Transverse colon (tissue), 4 donors: ENCODE data around the gene MXRA8. TPM values are rescaled to one million over a fixed set of nuclear protein-coding genes. Genes with fewer than 3 reads are reported as not detected.

Experiments used
- DNase-seq: peaks from one replicate; pipeline ENCODE4 v3.0.0-alpha.2; 2019
- H3K27ac ChIP-seq, 4 donors: fragments of 200-600 bp; sonication (generic); 2 replicates each; pipeline ENCODE4 v1.5.1; 2016 to 2018; ENCODE audit warnings: inconsistent platforms in 4 of 4
- H3K27me3 ChIP-seq: fragments of 200-600 bp; sonication (generic); 2 replicates; pipeline ENCODE4 v1.5.1; 2017; ENCODE audit warnings: inconsistent platforms
- H3K36me3 ChIP-seq, 4 donors: fragments of 200-600 bp; sonication (generic); 2 replicates each; pipeline ENCODE4 v1.5.1; 2017 to 2019; ENCODE audit warnings: inconsistent platforms in 4 of 4
- H3K4me1 ChIP-seq, 4 donors: fragments of 200-600 bp; sonication (generic); 2 replicates each; pipeline ENCODE4 v1.5.1; 2017 to 2020; ENCODE audit warnings: inconsistent platforms in 4 of 4
- H3K4me3 ChIP-seq, 4 donors: fragments of 200-600 bp; sonication (generic); 1 replicate in 1 of 4; 2 replicates in 3 of 4; pipeline versions ENCODE4 v1.5.1 to v1.6.1; 2017 to 2019; ENCODE audit warnings: inconsistent platforms in 4 of 4
- H3K9me3 ChIP-seq, 2 donors: fragments of 200-600 bp; sonication (generic); 2 replicates each; pipeline ENCODE4 v1.5.1; 2017 to 2019; ENCODE audit warnings: inconsistent platforms in 2 of 2
- EP300 ChIP-seq: sonication (generic); formaldehyde crosslinking; IDR thresholded peaks from one replicate; pipeline ENCODE4 v1.6.1; 2017; ENCODE audit warnings: antibody characterized with exemption, low read depth
- POLR2A ChIP-seq: fragments of 450-650 bp; IDR thresholded peaks from one replicate; pipeline ENCODE4 v1.6.1; 2016; ENCODE audit warnings: antibody characterized with exemption, mild to moderate bottlenecking, moderate library complexity
- POLR2AphosphoS5 ChIP-seq, 3 donors: sonication (generic); formaldehyde crosslinking; IDR thresholded peaks; one replicate each; pipeline ENCODE4 v1.6.1; 2016; ENCODE audit warnings: antibody characterized with exemption in 3 of 3
- WGBS, 2 donors: methylation state at CpG; one replicate each; pipeline ENCODE4 v1.1.5; 2018; ENCODE audit warnings: low coverage in 1 of 2; 5-methylcytosine and 5-hydroxymethylcytosine counted together
- in situ Hi-C, 4 donors: fragments of 200-750 bp; cut with MboI; loops; one replicate each; pipeline versions ENCODE4 v1.15.0 to v1.15.1; 2017; ENCODE audit warnings: low sequenced_read_pairs in 3 of 4, low pct_ligation_motif_present in 1 of 4, low pct_unique_long_range_greater_than_20kb in 1 of 4
- intact Hi-C: fragments of 100-400 bp; cut with DNase I; formaldehyde crosslinking; loops from one replicate; pipeline ENCODE4 v1.15.1; 2023; ENCODE audit warnings: low total_unique reads
- total RNA-seq, 4 donors: library from RNA; depleted of rRNA; stranded (reverse); fragments of >200 nt; gene quantifications; one replicate each; pipeline ENCODE4 v1.1.0, GENCODE V29; 2016
- TF ChIP-seq, protein P1 (sequence below), 5 experiments: fragments of 200-600 bp in 3 of 5; fragments of 450-650 bp in 2 of 5; sonication (generic) in 3 of 5; IDR thresholded peaks; 1 replicate in 2 of 5; 2 replicates in 3 of 5; pipeline ENCODE4 v1.5.1; 2016 to 2017; ENCODE audit warnings: antibody characterized with exemption in 5 of 5, inconsistent platforms in 3 of 5, mild to moderate bottlenecking in 2 of 5, moderate library complexity in 1 of 5

MXRA8 gene, protein sequence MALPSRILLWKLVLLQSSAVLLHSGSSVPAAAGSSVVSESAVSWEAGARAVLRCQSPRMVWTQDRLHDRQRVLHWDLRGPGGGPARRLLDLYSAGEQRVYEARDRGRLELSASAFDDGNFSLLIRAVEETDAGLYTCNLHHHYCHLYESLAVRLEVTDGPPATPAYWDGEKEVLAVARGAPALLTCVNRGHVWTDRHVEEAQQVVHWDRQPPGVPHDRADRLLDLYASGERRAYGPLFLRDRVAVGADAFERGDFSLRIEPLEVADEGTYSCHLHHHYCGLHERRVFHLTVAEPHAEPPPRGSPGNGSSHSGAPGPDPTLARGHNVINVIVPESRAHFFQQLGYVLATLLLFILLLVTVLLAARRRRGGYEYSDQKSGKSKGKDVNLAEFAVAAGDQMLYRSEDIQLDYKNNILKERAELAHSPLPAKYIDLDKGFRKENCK
- total RNA-seq = 100 to 1,000 TPM in 1 of 4 donors, 10 to 100 TPM in 3; 31.1 to 145 (median 57.1) TPM

DNA sequence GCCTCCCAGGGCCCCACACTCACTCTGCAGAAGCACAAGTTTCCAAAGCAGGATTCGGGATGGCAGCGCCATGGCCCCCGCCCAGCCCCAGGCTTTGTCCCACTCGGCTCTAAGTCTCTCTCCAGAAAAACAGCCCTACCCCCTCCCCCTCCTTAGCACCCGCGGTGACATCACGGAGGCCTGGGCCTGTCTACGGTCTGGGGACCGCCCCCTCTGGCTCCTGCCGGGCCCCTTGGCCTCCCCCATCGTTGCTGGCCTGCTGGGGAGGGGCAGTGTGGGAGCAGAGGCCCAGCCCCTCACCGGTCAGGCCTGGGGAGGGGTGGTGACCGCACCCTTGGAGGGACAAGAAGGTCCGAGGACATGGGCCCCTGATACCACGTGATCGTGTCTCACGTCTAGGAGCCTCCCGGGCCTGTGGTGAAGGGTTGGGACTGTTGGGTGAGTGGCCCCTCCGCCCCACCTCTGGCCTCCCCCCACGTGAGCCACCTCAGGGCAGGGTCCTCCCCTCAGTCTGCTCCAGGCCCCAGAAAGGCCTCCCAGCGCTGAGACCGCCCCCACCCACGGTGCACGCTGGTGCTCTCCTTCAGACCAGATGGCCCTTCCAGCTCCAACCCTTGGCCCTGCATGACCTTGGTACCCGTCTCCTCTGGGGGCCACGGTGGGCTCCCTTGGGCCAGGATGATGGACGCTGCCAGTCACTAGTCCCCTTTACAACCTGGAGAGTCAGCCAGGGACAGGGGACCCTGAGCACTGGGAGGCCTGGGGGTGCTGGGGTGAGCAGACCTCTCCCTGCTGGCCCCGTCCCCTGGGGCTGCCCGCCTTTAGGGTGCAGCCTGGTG is at the start of gene MXRA8:
Gene MXRA8, minus strand, starts transcription at position 123 of the 839 bp plus-strand sequence. Its CDS starts 51 bp downstream, at position 72.
- intact Hi-C loops (no loop called here), in situ Hi-C loops (no loop called here)
- 12% methylated on average over 14 of the region's 29 CpGs; no CpG with 5 or more reads in 1 of the 2 donors for WGBS, 2 donors
- peak; percentile 68 for DNase-seq
- no peak for TF ChIP-seq EP300
- TF ChIP-seq POLR2A = peak; percentile 33
- peak; percentile 26 to 71 (median 62) for TF ChIP-seq POLR2AphosphoS5 (IDR thresholded peaks at IDR 0.05)
- TF ChIP-seq, protein P1, sequence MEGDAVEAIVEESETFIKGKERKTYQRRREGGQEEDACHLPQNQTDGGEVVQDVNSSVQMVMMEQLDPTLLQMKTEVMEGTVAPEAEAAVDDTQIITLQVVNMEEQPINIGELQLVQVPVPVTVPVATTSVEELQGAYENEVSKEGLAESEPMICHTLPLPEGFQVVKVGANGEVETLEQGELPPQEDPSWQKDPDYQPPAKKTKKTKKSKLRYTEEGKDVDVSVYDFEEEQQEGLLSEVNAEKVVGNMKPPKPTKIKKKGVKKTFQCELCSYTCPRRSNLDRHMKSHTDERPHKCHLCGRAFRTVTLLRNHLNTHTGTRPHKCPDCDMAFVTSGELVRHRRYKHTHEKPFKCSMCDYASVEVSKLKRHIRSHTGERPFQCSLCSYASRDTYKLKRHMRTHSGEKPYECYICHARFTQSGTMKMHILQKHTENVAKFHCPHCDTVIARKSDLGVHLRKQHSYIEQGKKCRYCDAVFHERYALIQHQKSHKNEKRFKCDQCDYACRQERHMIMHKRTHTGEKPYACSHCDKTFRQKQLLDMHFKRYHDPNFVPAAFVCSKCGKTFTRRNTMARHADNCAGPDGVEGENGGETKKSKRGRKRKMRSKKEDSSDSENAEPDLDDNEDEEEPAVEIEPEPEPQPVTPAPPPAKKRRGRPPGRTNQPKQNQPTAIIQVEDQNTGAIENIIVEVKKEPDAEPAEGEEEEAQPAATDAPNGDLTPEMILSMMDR (IDR thresholded peaks at IDR 0.05) = no peak
- H3K27ac ChIP-seq = peak within 1 kb of the TSS; percentile 86 to 92 (median 89)
- no peaks in the 10 kb centered on the region for H3K9me3 ChIP-seq
- no peaks in the 10 kb centered on the region for H3K36me3 ChIP-seq
- peak within 1 kb of the TSS; percentile 19 to 54 (median 40) for H3K4me3 ChIP-seq
- peaks cover 16 to 70% (median 37%) of the 10 kb centered on the region in 4 donors for H3K4me1 ChIP-seq
- H3K27me3 ChIP-seq = peaks cover 61% of the 10 kb centered on the region

DNA sequence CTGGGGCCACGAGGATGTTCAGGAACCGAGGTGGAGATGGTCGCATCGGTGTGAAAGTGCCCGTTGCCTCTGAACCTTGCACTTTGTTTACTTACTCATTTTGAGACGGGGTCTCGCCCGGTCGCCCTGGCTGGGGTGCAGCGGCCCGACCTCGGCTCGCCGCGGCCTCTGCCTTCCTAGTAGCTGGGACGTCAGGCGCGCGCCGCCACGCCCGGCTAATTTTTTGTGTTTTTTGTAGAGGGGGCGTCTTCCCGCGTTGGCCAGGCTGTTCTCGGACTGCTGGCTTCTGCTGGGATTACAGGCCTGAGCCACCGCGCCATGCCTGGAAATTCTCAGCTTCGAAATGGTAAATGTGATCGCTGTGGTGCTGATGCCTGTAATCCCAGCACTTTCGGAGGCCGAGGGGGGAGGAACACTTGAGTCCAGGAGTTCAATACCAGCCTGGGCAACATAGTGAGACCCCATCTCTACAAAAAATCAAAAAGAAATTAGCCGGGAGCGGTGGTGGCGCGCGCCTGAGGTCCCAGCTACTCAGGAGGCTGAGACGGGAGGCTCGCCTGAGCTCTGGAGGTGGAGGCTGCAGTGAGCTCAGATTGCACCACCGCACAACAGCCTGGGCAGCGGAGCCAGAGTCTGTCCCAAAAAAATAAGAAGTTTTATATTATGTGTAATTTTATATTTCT is 49.4 kb upstream of the MXRA8 start:
- no peak for TF ChIP-seq EP300
- TF ChIP-seq, protein P1 (IDR thresholded peaks at IDR 0.05) = peak in 4 of 5 experiments; percentile 15 to 53 (median 37)
- no peak for TF ChIP-seq POLR2AphosphoS5 (IDR thresholded peaks at IDR 0.05)
- H3K27me3 ChIP-seq = no peaks in the 10 kb centered on the region
- DNase-seq = no peak
- peaks cover 0 to 18% (median 1%) of the 10 kb centered on the region in 4 donors for H3K36me3 ChIP-seq
- intact Hi-C loops = no loop called here
- peak overlapping the region; percentile 88 to 95 (median 91) for H3K27ac ChIP-seq
- in situ Hi-C loops = no loop called here
- WGBS, 2 donors = 25 to 90% methylated on average over 2 to 20 of the region's 41 CpGs
- H3K4me1 ChIP-seq = peaks cover 17 to 39% (median 23%) of the 10 kb centered on the region in 4 donors
- no peaks in the 10 kb centered on the region for H3K9me3 ChIP-seq
- peak overlapping the region; percentile 92 to 97 (median 96) for H3K4me3 ChIP-seq

GRCh38 chr1:1406821-1407635 is 48.7 kb upstream of the MXRA8 start, which contains the start of gene MRPL20:
TSS of gene MRPL20 (minus strand) at chr1:1407293. CDS start at chr1:1407217, 76 bp downstream.
- Histone ChIP-seq H3K27ac (peak within 1 kb of the TSS; percentile 88 to 95 (median 91)), H3K4me3 (peak within 1 kb of the TSS; percentile 92 to 97 (median 96)), H3K36me3 (peaks cover 0 to 18% (median 2%) of the 10 kb centered on the region in 4 donors), H3K27me3 (no peaks in the 10 kb centered on the region), H3K9me3 (no peaks in the 10 kb centered on the region), H3K4me1 (peaks cover 17 to 39% (median 23%) of the 10 kb centered on the region in 4 donors)
- peak; percentile 95 for DNase-seq
- intact Hi-C loops = no loop called here
- WGBS, 2 donors = 0% methylated on average over 60 of the region's 98 CpGs; no CpG with 5 or more reads in 1 of the 2 donors
- TF ChIP-seq POLR2A = peak; percentile 82
- TF ChIP-seq EP300 = no peak
- TF ChIP-seq, protein P1 (IDR thresholded peaks at IDR 0.05) = no peak
- peak; percentile 92 to 95 (median 94) for TF ChIP-seq POLR2AphosphoS5 (IDR thresholded peaks at IDR 0.05)
- in situ Hi-C loops = no loop called here
